ENCODE data around the gene IFIT3.

DNA sequence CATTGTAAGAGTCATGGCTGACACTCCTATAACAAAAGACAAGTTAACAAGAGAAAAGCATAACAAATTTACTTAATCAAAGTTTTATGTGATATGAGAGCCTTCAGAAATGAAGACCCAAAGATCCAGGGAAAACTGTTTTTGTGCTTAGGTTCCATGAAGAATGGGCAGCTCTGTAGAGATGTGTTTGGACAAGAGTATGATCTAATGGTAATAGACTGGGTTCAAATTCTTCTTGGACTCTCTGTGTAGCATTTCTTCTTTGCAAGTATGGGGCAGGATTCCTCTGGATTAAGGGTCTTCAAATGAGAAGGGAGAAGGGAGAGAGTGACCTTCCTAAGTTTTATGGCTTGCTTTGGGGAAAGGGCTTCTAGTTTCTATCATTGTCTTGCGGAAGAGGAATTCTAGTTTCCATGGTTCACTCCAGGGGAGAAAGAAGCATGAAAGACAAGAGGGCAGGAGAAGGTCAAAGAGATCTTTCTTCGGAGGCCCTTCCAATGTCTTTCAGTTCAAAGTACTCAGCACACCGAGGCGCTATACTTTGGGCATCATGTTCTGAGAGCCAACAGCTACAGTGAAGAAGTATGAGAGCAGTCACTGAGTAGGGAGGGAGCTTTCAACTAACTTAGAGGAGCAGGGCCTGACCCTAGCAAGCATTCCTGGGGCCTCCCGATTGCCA, 15.4 kb downstream of the IFIT3 start:
- TF ChIP-seq CTCF (conservative IDR thresholded peaks at IDR 0.05; ENCODE audit: low read length) = no peak
- no peak for TF ChIP-seq EZH2phosphoT487 (IDR thresholded peaks at IDR 0.05; ENCODE audit: borderline replicate concordance, low read depth, low read length)
